GM21576 (cell line): Measurements from ENCODE around the gene EPAS1.

Source experiments
- ATAC-seq: cut with Tn5 transposase; IDR thresholded peaks from one replicate; pipeline ENCODE4 v1.9.1; 2021; ENCODE audit warnings: mild to moderate bottlenecking, moderate library complexity; ENCODE audit not compliant: unreplicated experiment

The EPAS1 gene

GRCh38 chr2:46362667-46363012 lies 65.4 kb downstream of the EPAS1 start:
- ATAC-seq: no peak

GRCh38 chr2:46363535-46364170 lies 66.4 kb downstream of the EPAS1 start:
- no peak for ATAC-seq

- no peak for ATAC-seq
These were observed 67.7 kb downstream of the EPAS1 start for GRCh38 chr2:46364797-46365457.

GRCh38 chr2:46365913-46366667 lies 68.9 kb downstream of the EPAS1 start:
- ATAC-seq: no peak

- ATAC-seq: no peak
These were observed 69.5 kb downstream of the EPAS1 start for GRCh38 chr2:46366668-46367052.

- no peak for ATAC-seq
These were observed 70.1 kb downstream of the EPAS1 start for GRCh38 chr2:46367286-46367685.

GRCh38 chr2:46368401-46368800 lies 71.2 kb downstream of the EPAS1 start:
- no peak for ATAC-seq

GRCh38 chr2:46369783-46370182 lies 72.6 kb downstream of the EPAS1 start:
- ATAC-seq: no peak

- no peak for ATAC-seq
These were observed 74.6 kb downstream of the EPAS1 start for GRCh38 chr2:46371854-46372253.

GRCh38 chr2:46372475-46372874 lies 75.3 kb downstream of the EPAS1 start:
- ATAC-seq: no peak

GRCh38 chr2:46373238-46373637 lies 76.0 kb downstream of the EPAS1 start:
- no peak for ATAC-seq

- ATAC-seq: no peak
These were observed 78.4 kb downstream of the EPAS1 start for GRCh38 chr2:46375566-46376125.

GRCh38 chr2:46376586-46376985 lies 79.4 kb downstream of the EPAS1 start:
- ATAC-seq: no peak

- ATAC-seq: no peak
These were observed 79.9 kb downstream of the EPAS1 start for GRCh38 chr2:46377101-46377581.

- no peak for ATAC-seq
These were observed 80.7 kb downstream of the EPAS1 start for GRCh38 chr2:46377666-46378560.

GRCh38 chr2:46378616-46379015 lies 81.4 kb downstream of the EPAS1 start:
- no peak for ATAC-seq

GRCh38 chr2:46379213-46380037 lies 82.2 kb downstream of the EPAS1 start:
- ATAC-seq: no peak

- no peak for ATAC-seq
These were observed 83.1 kb downstream of the EPAS1 start for GRCh38 chr2:46380038-46380940.
